T-cell (primary cell): ENCODE results near the gene S100A10. TPM values are rescaled to one million over a fixed set of nuclear protein-coding genes. Genes with fewer than 3 reads are reported as not detected.
A peak's percentile ranks its signal among the peaks of the same experiment; 100 is the strongest.

ENCODE experiments used
- ATAC-seq, 4 experiments: fragments of 200-7000 bp in 3 of 4; fragments of 150-1000 bp in 1 of 4; cut with Tn5 transposase; replicated peaks in 1 of 4; 1 replicate in 3 of 4; 2 replicates in 1 of 4; pipeline ENCODE4 v1.10.0; 2021; ENCODE audit warnings: moderate library complexity in 3 of 4, mild to moderate bottlenecking in 2 of 4, moderate number of reproducible peaks in 1 of 4
- CTCF ChIA-PET, 2 donors: fragments of 300-600 bp; sonication (Branson Sonifier 250); formaldehyde crosslinking; loops; one replicate each; lab custom pipeline; 2022; ENCODE audit warnings: antibody characterized with exemption in 2 of 2; lab: Charles Lee
- POLR2A ChIA-PET, 2 donors: fragments of 300-600 bp; sonication (Branson Sonifier 250); formaldehyde crosslinking; loops; one replicate each; lab custom pipeline; 2022; ENCODE audit warnings: antibody characterized with exemption in 2 of 2; lab: Charles Lee
- DNase-seq, 35 experiments: peaks; one replicate each; pipeline versions ENCODE4 v3.0.0 to v3.0.0-alpha.2; 2013 to 2023
- H3K27ac ChIP-seq: one replicate; pipeline ENCODE4 v1.5.1; 2013; ENCODE audit warnings: low read length
- H3K27me3 ChIP-seq, 2 experiments: replicated peaks in 1 of 2; 1 replicate in 1 of 2; 2 replicates in 1 of 2; pipeline versions ENCODE4 v1.6.1 to v1.7.0; 2013; ENCODE audit warnings: low read length in 1 of 2, mixed read lengths in 1 of 2; ENCODE audit not compliant: control insufficient read depth in 2 of 2, insufficient read depth in 2 of 2; ENCODE audit errors: extremely low read depth in 1 of 2
- H3K36me3 ChIP-seq, 2 donors: 1 replicate in 1 of 2; 2 replicates in 1 of 2; pipeline versions ENCODE4 v1.6.1 to v1.7.0; 2013; ENCODE audit warnings: low read length in 1 of 2; ENCODE audit not compliant: control insufficient read depth in 2 of 2, insufficient read depth in 1 of 2; ENCODE audit errors: extremely low read depth in 1 of 2
- H3K4me1 ChIP-seq, 2 experiments: 1 replicate in 1 of 2; 2 replicates in 1 of 2; pipeline versions ENCODE4 v1.6.1 to v1.7.0; 2013; ENCODE audit warnings: low read length in 2 of 2, mixed read lengths in 1 of 2; ENCODE audit not compliant: insufficient read depth in 2 of 2, control insufficient read depth in 1 of 2; ENCODE audit errors: extremely low read depth in 1 of 2
- H3K4me3 ChIP-seq, 2 donors: 1 replicate in 1 of 2; 2 replicates in 1 of 2; pipeline versions ENCODE4 v1.5.1 to v1.7.0; 2013; ENCODE audit warnings: mild to moderate bottlenecking in 2 of 2, low read length in 1 of 2, moderate library complexity in 1 of 2; ENCODE audit not compliant: control insufficient read depth in 1 of 2; ENCODE audit errors: extremely low read depth in 1 of 2
- H3K9me3 ChIP-seq: 2 replicates; pipeline ENCODE4 v1.7.0; 2013
- H3K27ac Mint-ChIP-seq, 2 donors: one replicate each; pipeline ENCODE4 v1.8.0; 2020 to 2021; ENCODE audit warnings: mild to moderate bottlenecking in 2 of 2, mixed read lengths in 2 of 2
- H3K27me3 Mint-ChIP-seq, 2 donors: one replicate each; pipeline ENCODE4 v1.8.0; 2021 to 2022; ENCODE audit warnings: mixed read lengths in 2 of 2
- H3K36me3 Mint-ChIP-seq: one replicate; pipeline ENCODE4 v1.8.0; 2021; ENCODE audit warnings: mixed read lengths
- H3K4me1 Mint-ChIP-seq, 3 donors: one replicate each; pipeline ENCODE4 v1.8.0; 2020 to 2022; ENCODE audit warnings: mixed read lengths in 3 of 3, mild to moderate bottlenecking in 1 of 3
- H3K4me3 Mint-ChIP-seq, 3 donors: one replicate each; pipeline ENCODE4 v1.8.0; 2020 to 2022; ENCODE audit warnings: mild to moderate bottlenecking in 3 of 3, mixed read lengths in 3 of 3, moderate library complexity in 3 of 3
- H3K9me3 Mint-ChIP-seq, 3 donors: one replicate each; pipeline ENCODE4 v1.8.0; 2020 to 2022; ENCODE audit warnings: mixed read lengths in 3 of 3
- WGBS: methylation state at CpG from one replicate; pipeline ENCODE4 v1.1.5; 2013; ENCODE audit warnings: missing lambda C conversion rate; ENCODE audit not compliant: insufficient coverage; 5-methylcytosine and 5-hydroxymethylcytosine counted together
- total RNA-seq, 35 experiments: library from RNA in 6 of 35; stranded (reverse) in 6 of 35; fragments of 120-200 nt in 1 of 35; gene quantifications; one replicate each; pipeline versions ENCODE4 v1.2.1 to v1.2.4 and lab custom pipeline; 2013 to 2026

Gene S100A10
- total RNA-seq, 5 donors from 2014 or later (not counting 1 experiment from before 2014, with no cell fraction given): 157 to 277 (median 264) TPM

- Histone ChIP-seq H3K9me3 (no peaks in the 10 kb centered on the region), H3K4me1 (no peaks in the 10 kb centered on the region), H3K27me3 (peaks cover 2 to 3% of the 10 kb centered on the region in 2 experiments), H3K36me3 (no peaks in the 10 kb centered on the region), H3K27ac (no peak overlapping the region), H3K4me3 (no peak overlapping the region)
- Mint-ChIP-seq H3K36me3 (no peaks in the 10 kb centered on the region), H3K27me3 (peaks cover 7 to 12% of the 10 kb centered on the region in 2 donors), H3K9me3 (no peaks in the 10 kb centered on the region), H3K4me3 (no peak overlapping the region), H3K27ac (no peak overlapping the region), H3K4me1 (peaks cover 0 to 3% (median 0%) of the 10 kb centered on the region in 3 donors)
- 0% methylated on average over 1 of the region's 2 CpGs for WGBS
- no peak for DNase-seq
- CTCF ChIA-PET: no interaction called here
- POLR2A ChIA-PET: no interaction called here
- no peak for ATAC-seq
Measured at GRCh38 chr1:152007047-152007446, 13.4 kb upstream of the S100A10 start.

- Histone ChIP-seq H3K4me1 (no peaks in the 10 kb centered on the region), H3K27ac (no peak overlapping the region), H3K9me3 (no peaks in the 10 kb centered on the region), H3K4me3 (no peak overlapping the region), H3K27me3 (peaks cover 2 to 3% of the 10 kb centered on the region in 2 experiments), H3K36me3 (no peaks in the 10 kb centered on the region)
- Mint-ChIP-seq H3K4me3 (no peak overlapping the region), H3K27ac (no peak overlapping the region), H3K9me3 (no peaks in the 10 kb centered on the region), H3K36me3 (no peaks in the 10 kb centered on the region), H3K4me1 (peaks cover 0 to 5% (median 0%) of the 10 kb centered on the region in 3 donors), H3K27me3 (peaks cover 7 to 13% of the 10 kb centered on the region in 2 donors)
- WGBS: 63% methylated on average over 2 of the region's 4 CpGs
- ATAC-seq (no peak), DNase-seq (no peak)
- CTCF ChIA-PET: interaction anchor here (0.6 to 7.7 kb wide), 7 partner anchors 9 to 561 kb away, joined by 3 to 71 read pairs (median 4); no protein-coding TSS in a partner anchor
- POLR2A ChIA-PET: no interaction called here
Measured at GRCh38 chr1:152005360-152005912, 11.8 kb upstream of the S100A10 start.

GRCh38 chr1:152003846-152004442 lies 10.3 kb upstream of the S100A10 start:
- ChIA-PET POLR2A (no interaction called here), CTCF (interaction anchor here (0.7 to 7.7 kb wide), 6 partner anchors 14 to 104 kb away, joined by 3 to 95 read pairs (median 4); no protein-coding TSS in a partner anchor)
- peaks cover 7 to 9% of the 10 kb centered on the region in 2 donors for H3K27me3 Mint-ChIP-seq
- WGBS: 81% methylated on average over 3 of the region's 4 CpGs
- Histone ChIP-seq H3K27me3 (peaks cover 2 to 3% of the 10 kb centered on the region in 2 experiments), H3K9me3 (no peaks in the 10 kb centered on the region), H3K4me3 (no peak overlapping the region), H3K4me1 (no peaks in the 10 kb centered on the region), H3K36me3 (no peaks in the 10 kb centered on the region), H3K27ac (no peak overlapping the region)
- H3K27ac Mint-ChIP-seq: no peak overlapping the region
- ATAC-seq (no peak), DNase-seq (no peak)
- no peak overlapping the region for H3K4me3 Mint-ChIP-seq
- no peaks in the 10 kb centered on the region for H3K9me3 Mint-ChIP-seq
- H3K36me3 Mint-ChIP-seq: no peaks in the 10 kb centered on the region
- peaks cover 0 to 5% (median 0%) of the 10 kb centered on the region in 3 donors for H3K4me1 Mint-ChIP-seq

GRCh38 chr1:152002960-152003359 lies 9.3 kb upstream of the S100A10 start:
- no peak overlapping the region for H3K27ac Mint-ChIP-seq
- Histone ChIP-seq H3K27me3 (peaks cover 3% of the 10 kb centered on the region in 2 experiments), H3K4me3 (no peak overlapping the region), H3K36me3 (no peaks in the 10 kb centered on the region), H3K4me1 (no peaks in the 10 kb centered on the region), H3K9me3 (no peaks in the 10 kb centered on the region), H3K27ac (no peak overlapping the region)
- ChIA-PET POLR2A (no interaction called here), CTCF (interaction anchor here (0.6 to 7.7 kb wide), 10 partner anchors 13 to 103 kb away, joined by 3 to 95 read pairs (median 4); no protein-coding TSS in a partner anchor)
- peaks cover 7 to 9% of the 10 kb centered on the region in 2 donors for H3K27me3 Mint-ChIP-seq
- H3K4me3 Mint-ChIP-seq: no peak overlapping the region
- peaks cover 0 to 5% (median 0%) of the 10 kb centered on the region in 3 donors for H3K4me1 Mint-ChIP-seq
- DNase-seq (no peak), ATAC-seq (no peak)
- no peaks in the 10 kb centered on the region for H3K9me3 Mint-ChIP-seq
- 35% methylated on average over 2 of the region's 3 CpGs for WGBS
- H3K36me3 Mint-ChIP-seq: no peaks in the 10 kb centered on the region

GRCh38 chr1:152001631-152002584 lies 8.2 kb upstream of the S100A10 start:
- POLR2A ChIA-PET: interaction anchor here in 1 of 2 donors (1.1 kb wide), 1 partner anchor 1633 kb away, joined by 5 read pairs; no protein-coding TSS in a partner anchor
- Histone ChIP-seq H3K27me3 (peaks cover 3% of the 10 kb centered on the region in 2 experiments), H3K4me1 (no peaks in the 10 kb centered on the region), H3K4me3 (no peak overlapping the region), H3K9me3 (no peaks in the 10 kb centered on the region), H3K36me3 (no peaks in the 10 kb centered on the region), H3K27ac (no peak overlapping the region)
- peak; percentile 28 to 86 (median 70) for DNase-seq
- WGBS: 9% methylated on average over 1 of the region's 4 CpGs
- no peak overlapping the region for H3K27ac Mint-ChIP-seq
- H3K4me3 Mint-ChIP-seq: no peak overlapping the region
- peaks cover 0 to 5% (median 0%) of the 10 kb centered on the region in 3 donors for H3K4me1 Mint-ChIP-seq
- no peaks in the 10 kb centered on the region for H3K9me3 Mint-ChIP-seq
- ATAC-seq: peak; percentile 71 to 84 (median 76)
- H3K27me3 Mint-ChIP-seq: peaks cover 7 to 9% of the 10 kb centered on the region in 2 donors
- CTCF ChIA-PET: interaction anchor here (0.6 to 7.7 kb wide), 39 partner anchors 8 to 582 kb away, joined by 3 to 95 read pairs (median 4); no protein-coding TSS in a partner anchor
- no peaks in the 10 kb centered on the region for H3K36me3 Mint-ChIP-seq
